OCI-LY3 (cell line): ENCODE data around the gene CCNE1.

Experiments used
- CTCF ChIP-seq: fragments of 200-600, 300-600 bp; sonication (generic); IDR thresholded peaks from 2 replicates; pipeline ENCODE4 v1.5.1; 2014; ENCODE audit warnings: antibody characterized with exemption, low read length, low read depth
- EZH2phosphoT487 ChIP-seq: fragments of 200-600 bp; shearing (Covaris generic); IDR thresholded peaks from 2 replicates; pipeline ENCODE4 v1.6.1; 2018; ENCODE audit warnings: antibody characterized with exemption, mixed run types, low read depth

GRCh38 chr19:29767039-29767735 lies 44.6 kb upstream of the CCNE1 start:
- TF ChIP-seq CTCF, result no peak
- no peak for TF ChIP-seq EZH2phosphoT487
